GM13976 (cell line): ENCODE data around the gene TRAPPC1.

Source experiments
- DNase-seq: peaks from one replicate; pipeline ENCODE4 v3.0.0; 2012; ENCODE audit warnings: low spot score
- CTCF ChIP-seq: IDR thresholded peaks from 2 replicates; pipeline ENCODE4 v1.5.1; 2012; ENCODE audit warnings: borderline replicate concordance, mild to moderate bottlenecking; ENCODE audit not compliant: insufficient read depth; ENCODE audit errors: extremely low read depth, missing control alignments, control extremely low read depth
- in situ Hi-C: fragments of 300-500 bp; cut with MboI; formaldehyde crosslinking; loops from one replicate; pipeline ENCODE4 v1.12.0; 2022; ENCODE audit warnings: low sequenced_read_pairs, mixed read lengths, inconsistent platforms; ENCODE audit not compliant: unreplicated experiment

Gene TRAPPC1

DNA sequence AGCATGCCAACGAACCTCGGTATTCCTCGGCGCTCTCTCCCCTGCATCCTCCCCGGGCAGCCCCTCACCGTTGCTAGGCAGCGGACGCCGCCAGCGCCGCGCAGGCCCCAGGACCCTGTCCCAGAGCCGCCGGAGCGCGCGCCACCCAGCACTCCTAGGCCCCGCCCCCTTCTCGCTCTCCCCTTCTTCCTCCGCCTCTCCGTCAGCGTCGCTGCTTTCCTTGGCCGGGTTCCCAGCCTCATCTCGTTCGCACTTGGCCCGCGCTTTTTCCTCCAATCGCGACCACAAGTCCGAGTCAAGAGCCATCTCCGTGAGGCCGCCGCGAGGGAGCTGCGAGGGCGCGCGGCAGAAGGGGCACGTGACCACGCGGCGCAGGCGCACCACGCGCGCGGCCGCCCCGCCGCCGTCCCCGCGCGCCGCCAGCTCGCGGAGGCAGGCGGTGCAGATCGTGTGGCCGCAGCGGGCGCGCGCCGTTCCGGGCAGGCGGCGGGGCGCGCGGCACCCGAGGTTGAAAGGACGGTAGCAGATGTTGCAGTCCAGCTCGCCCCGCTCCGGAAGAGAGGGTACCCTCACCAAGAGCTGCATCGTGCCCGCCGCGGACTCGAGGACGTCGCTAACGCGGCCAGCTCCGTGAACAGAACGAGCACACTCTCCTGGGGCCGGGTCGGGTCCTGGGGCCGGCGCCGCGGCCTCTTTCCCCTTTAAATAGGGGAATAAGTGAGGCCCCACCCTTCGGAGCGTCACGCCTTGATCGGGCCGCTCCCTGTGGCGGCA, 15.9 kb downstream of the TRAPPC1 start, which contains the start of gene RNF227:
Gene RNF227 (minus strand): TSS at position 679 of the 774 bp plus-strand sequence. CDS start 94 bp downstream, at position 585.
- peak; percentile 86 for DNase-seq
- no peak for TF ChIP-seq CTCF
- in situ Hi-C loops = no loop called here

GRCh38 chr17:7915179-7915610, 16.6 kb downstream of the TRAPPC1 start:
- in situ Hi-C loops = no loop called here
- TF ChIP-seq CTCF = no peak
- no peak for DNase-seq

GRCh38 chr17:7912927-7913524, 18.7 kb downstream of the TRAPPC1 start:
- DNase-seq = peak; percentile 81
- in situ Hi-C loops = loop anchor here (5.0 kb wide), 1 partner anchor 74 kb away; no protein-coding TSS in a partner anchor
- peak; percentile 56 for TF ChIP-seq CTCF

DNA sequence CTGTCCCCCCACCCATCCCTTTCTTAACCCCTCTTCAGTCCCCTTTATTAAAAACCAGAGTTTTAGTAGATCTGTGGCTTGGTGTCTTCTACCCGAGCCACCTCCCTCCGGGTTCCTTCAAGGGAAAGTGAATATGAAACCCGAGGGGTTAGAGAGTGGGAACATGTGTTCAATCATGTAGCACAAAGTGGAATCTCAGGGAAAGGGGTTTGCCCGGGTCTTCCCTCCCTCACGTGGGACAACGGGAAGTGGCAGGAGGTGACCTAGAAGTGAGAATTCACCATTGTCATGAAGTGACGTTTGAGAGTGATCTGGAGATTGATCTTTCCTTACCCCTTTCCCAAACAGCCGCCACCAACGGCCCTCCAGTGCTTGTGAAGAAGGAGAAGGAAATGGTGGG, 20.6 kb downstream of the TRAPPC1 start:
- no peak for TF ChIP-seq CTCF
- in situ Hi-C loops = loop anchor here (5.0 kb wide), 1 partner anchor 76 kb away; no protein-coding TSS in a partner anchor
- DNase-seq = no peak

DNA sequence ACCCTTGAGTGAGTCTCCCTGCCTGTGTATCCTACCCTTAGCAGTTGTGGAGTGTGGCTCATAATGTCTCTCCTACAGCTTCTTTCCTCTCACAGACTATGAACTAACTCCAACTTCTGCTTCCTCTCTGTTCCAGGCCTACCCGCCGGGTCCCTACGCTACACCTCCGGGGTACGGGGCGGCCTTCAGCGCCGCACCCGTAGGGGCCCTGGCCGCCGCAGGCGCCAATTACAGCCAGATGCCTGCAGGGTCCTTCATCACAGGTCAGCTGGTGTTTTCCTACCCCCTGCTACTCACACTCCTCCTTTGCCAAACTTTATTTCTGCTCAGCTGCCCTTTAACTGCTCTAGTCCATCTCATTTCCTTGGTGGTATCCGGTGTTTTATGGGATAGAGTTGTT, 21.0 kb downstream of the TRAPPC1 start:
- TF ChIP-seq CTCF = no peak
- in situ Hi-C loops = loop anchor here (5.0 kb wide), 1 partner anchor 77 kb away; no protein-coding TSS in a partner anchor
- DNase-seq = no peak

DNA sequence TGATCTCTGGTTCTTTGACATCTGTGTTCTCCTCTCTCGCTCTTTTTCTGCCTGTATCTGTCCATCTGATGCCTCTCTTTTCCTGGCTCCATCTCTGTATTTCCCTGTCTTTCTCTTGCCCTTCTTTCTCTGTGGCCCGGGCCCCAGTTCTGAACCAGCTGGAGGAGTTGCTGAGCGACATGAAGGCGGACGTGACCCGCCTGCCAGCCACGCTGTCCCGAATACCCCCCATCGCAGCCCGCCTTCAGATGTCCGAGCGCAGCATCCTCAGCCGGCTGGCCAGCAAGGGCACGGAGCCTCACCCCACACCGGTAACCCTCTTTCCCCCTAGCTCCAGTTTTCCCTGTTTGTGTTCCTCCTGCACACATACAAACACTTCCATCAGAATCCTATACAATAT, 21.5 kb downstream of the TRAPPC1 start:
- no peak for TF ChIP-seq CTCF
- in situ Hi-C loops = loop anchor here (5.0 kb wide), 1 partner anchor 77 kb away; no protein-coding TSS in a partner anchor
- no peak for DNase-seq
